PC-3 (cell line): Measurements from ENCODE around the gene EPN2.

Experiments used
- EZH2 ChIP-seq: fragments of 300-600 bp; sonication (generic); IDR thresholded peaks from one replicate; pipeline ENCODE4 v1.6.1; 2017; ENCODE audit warnings: antibody characterized with exemption, mild to moderate bottlenecking, low read length; ENCODE audit not compliant: unreplicated experiment
- TF ChIP-seq, protein P1 (sequence below): fragments of 300-600 bp; sonication (generic); conservative IDR thresholded peaks from 2 replicates; pipeline ENCODE4 v1.5.1; 2017; ENCODE audit warnings: antibody characterized with exemption, low read depth, mild to moderate bottlenecking, low read length

DNA sequence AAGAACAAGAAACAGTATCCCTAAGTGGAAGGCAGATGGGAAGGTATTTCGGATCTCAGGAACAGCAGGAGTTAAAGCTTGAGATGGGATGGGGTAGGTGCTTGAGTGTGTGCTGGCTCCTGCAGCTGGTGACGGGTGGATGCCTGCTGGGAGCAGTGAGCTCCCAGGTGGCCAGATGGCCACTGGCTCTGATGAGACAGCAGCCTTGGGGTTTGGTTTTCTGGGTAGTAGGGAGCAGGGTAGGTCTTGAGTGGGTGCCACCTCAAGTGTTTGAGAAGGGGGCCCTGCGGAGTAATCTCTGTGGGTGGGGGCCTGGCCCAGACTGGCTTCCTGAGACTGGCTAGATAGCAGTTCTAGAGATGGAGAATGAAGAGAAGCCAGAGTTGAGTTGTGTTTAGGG lies 10.3 kb downstream of the EPN2 start:
- TF ChIP-seq, protein P1, sequence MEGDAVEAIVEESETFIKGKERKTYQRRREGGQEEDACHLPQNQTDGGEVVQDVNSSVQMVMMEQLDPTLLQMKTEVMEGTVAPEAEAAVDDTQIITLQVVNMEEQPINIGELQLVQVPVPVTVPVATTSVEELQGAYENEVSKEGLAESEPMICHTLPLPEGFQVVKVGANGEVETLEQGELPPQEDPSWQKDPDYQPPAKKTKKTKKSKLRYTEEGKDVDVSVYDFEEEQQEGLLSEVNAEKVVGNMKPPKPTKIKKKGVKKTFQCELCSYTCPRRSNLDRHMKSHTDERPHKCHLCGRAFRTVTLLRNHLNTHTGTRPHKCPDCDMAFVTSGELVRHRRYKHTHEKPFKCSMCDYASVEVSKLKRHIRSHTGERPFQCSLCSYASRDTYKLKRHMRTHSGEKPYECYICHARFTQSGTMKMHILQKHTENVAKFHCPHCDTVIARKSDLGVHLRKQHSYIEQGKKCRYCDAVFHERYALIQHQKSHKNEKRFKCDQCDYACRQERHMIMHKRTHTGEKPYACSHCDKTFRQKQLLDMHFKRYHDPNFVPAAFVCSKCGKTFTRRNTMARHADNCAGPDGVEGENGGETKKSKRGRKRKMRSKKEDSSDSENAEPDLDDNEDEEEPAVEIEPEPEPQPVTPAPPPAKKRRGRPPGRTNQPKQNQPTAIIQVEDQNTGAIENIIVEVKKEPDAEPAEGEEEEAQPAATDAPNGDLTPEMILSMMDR = no peak
- no peak for TF ChIP-seq EZH2
